ENCODE results near the gene RBM5. TPM values are rescaled to one million over a fixed set of nuclear protein-coding genes. Genes with fewer than 3 reads are reported as not detected.

Gene RBM5
- total RNA-seq, 1 experiment from 2014 or later: 89.1 TPM

GRCh38 chr3:50165910-50166538, 77.3 kb downstream of the RBM5 start:
- CTCF ChIA-PET: interaction anchor here (0.7 kb wide), 1 partner anchor 60 kb away, joined by 3 read pairs; no protein-coding TSS in a partner anchor
- DNase-seq (ENCODE audit: low read depth, low spot score) (no peak), ATAC-seq (no peak)
- BruUV-seq (replicated peaks): no TSS peak
- no peaks in the 10 kb centered on the region for H3K27me3 ChIP-seq (ENCODE audit: insufficient read depth, low read length)
- no peak overlapping the region for H3K4me3 ChIP-seq (replicated peaks in 1 of 2; ENCODE audit: low read depth in 1 of 2, low read length in 2 of 2)
- intact Hi-C loops (cut with micrococcal nuclease): no loop called here
- no peaks in the 10 kb centered on the region for H3K9me3 ChIP-seq (ENCODE audit: control insufficient read depth in 1 of 2, insufficient read depth in 1 of 2, low read depth in 1 of 2, low read length in 2 of 2)
- H3K36me3 ChIP-seq (ENCODE audit: control insufficient read depth in 1 of 2, insufficient read depth in 2 of 2, low read length in 2 of 2): no peaks in the 10 kb centered on the region
- peaks cover 1 to 31% of the 10 kb centered on the region in 2 experiments; a peak in 2 of 4 replicates for H3K4me1 ChIP-seq (ENCODE audit: control insufficient read depth in 1 of 2, insufficient read depth in 2 of 2, low read length in 2 of 2)
- H3K4me2 ChIP-seq (ENCODE audit: low read length): no peak overlapping the region
- no peaks in the 10 kb centered on the region for H3K9me2 ChIP-seq (ENCODE audit: insufficient read depth)
- no peak overlapping the region for H3K9ac ChIP-seq (ENCODE audit: low read length)
- no peak overlapping the region for H2AFZ ChIP-seq (ENCODE audit: low read depth, low read length, poor library complexity, severe bottlenecking)
- no peaks in the 10 kb centered on the region for H3K79me2 ChIP-seq (ENCODE audit: insufficient read depth, low read length)
- no peaks in the 10 kb centered on the region for H4K20me1 ChIP-seq (ENCODE audit: insufficient read depth)
- TF ChIP-seq POLR2A (IDR thresholded peaks at IDR 0.05; ENCODE audit: borderline replicate concordance, extremely low read depth, insufficient read depth, insufficient read length) (no peak), CEBPB (IDR thresholded peaks at IDR 0.05; ENCODE audit: low read depth) (no peak), ZNF274 (IDR thresholded peaks at IDR 0.05; ENCODE audit: low read depth, low read length) (no peak), YY1 (IDR thresholded peaks at IDR 0.05; ENCODE audit: extremely low read depth, insufficient replicate concordance, low read depth, low read length) (no peak), EZH2phosphoT487 (IDR thresholded peaks at IDR 0.05; ENCODE audit: borderline replicate concordance) (no peak), SRF (IDR thresholded peaks at IDR 0.05; ENCODE audit: low read depth) (no peak), POLR2AphosphoS5 (IDR thresholded peaks at IDR 0.05; ENCODE audit: low read depth, low read length) (no peak), SP1 (IDR thresholded peaks at IDR 0.05; ENCODE audit: low read depth) (no peak), TCF7L2 (IDR thresholded peaks at IDR 0.05; ENCODE audit: borderline replicate concordance, extremely low read depth, insufficient read depth, insufficient read length) (no peak), CTCF (IDR thresholded peaks at IDR 0.05 in 2 of 3, conservative IDR thresholded peaks at IDR 0.05 in 1 of 3; ENCODE audit: borderline replicate concordance in 1 of 3, insufficient read depth in 1 of 3, low read depth in 2 of 3, low read length in 2 of 3) (no peak), SIN3A (IDR thresholded peaks at IDR 0.05; ENCODE audit: low read depth) (no peak), CBX3 (IDR thresholded peaks at IDR 0.05; ENCODE audit: low read depth) (no peak), ATF3 (IDR thresholded peaks at IDR 0.05) (no peak), EGR1 (IDR thresholded peaks at IDR 0.05; ENCODE audit: low read depth) (no peak), RAD21 (IDR thresholded peaks at IDR 0.05; ENCODE audit: low read depth) (no peak), FOSL1 (IDR thresholded peaks at IDR 0.05; ENCODE audit: low read depth) (no peak)
- TF ChIP-seq, protein P1, sequence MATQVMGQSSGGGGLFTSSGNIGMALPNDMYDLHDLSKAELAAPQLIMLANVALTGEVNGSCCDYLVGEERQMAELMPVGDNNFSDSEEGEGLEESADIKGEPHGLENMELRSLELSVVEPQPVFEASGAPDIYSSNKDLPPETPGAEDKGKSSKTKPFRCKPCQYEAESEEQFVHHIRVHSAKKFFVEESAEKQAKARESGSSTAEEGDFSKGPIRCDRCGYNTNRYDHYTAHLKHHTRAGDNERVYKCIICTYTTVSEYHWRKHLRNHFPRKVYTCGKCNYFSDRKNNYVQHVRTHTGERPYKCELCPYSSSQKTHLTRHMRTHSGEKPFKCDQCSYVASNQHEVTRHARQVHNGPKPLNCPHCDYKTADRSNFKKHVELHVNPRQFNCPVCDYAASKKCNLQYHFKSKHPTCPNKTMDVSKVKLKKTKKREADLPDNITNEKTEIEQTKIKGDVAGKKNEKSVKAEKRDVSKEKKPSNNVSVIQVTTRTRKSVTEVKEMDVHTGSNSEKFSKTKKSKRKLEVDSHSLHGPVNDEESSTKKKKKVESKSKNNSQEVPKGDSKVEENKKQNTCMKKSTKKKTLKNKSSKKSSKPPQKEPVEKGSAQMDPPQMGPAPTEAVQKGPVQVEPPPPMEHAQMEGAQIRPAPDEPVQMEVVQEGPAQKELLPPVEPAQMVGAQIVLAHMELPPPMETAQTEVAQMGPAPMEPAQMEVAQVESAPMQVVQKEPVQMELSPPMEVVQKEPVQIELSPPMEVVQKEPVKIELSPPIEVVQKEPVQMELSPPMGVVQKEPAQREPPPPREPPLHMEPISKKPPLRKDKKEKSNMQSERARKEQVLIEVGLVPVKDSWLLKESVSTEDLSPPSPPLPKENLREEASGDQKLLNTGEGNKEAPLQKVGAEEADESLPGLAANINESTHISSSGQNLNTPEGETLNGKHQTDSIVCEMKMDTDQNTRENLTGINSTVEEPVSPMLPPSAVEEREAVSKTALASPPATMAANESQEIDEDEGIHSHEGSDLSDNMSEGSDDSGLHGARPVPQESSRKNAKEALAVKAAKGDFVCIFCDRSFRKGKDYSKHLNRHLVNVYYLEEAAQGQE (IDR thresholded peaks at IDR 0.05; ENCODE audit: low read depth): no peak
- TF ChIP-seq, protein P2, sequence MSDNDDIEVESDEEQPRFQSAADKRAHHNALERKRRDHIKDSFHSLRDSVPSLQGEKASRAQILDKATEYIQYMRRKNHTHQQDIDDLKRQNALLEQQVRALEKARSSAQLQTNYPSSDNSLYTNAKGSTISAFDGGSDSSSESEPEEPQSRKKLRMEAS (IDR thresholded peaks at IDR 0.05): no peak
- POLR2A ChIA-PET: no interaction called here
- RAD21 ChIA-PET (ENCODE audit: low non-redundant PET in 1 of 2, low total read pairs in 2 of 2, uncharacterized antibody in 2 of 2, unreplicated experiment in 2 of 2): no interaction called here
- no peak overlapping the region for H3K27ac ChIP-seq (ENCODE audit: low read depth, low read length)
